ENCODE measurements around the gene JUNB.

The JUNB gene

GRCh38 chr19:12764698-12765097 lies 26.6 kb upstream of the JUNB start:
- no peak for DNase-seq (ENCODE audit: low spot score in 2 of 2)
- H3K4me1 ChIP-seq: no peaks in the 10 kb centered on the region
- H3K36me3 ChIP-seq (replicated peaks): peaks cover 11% of the 10 kb centered on the region; the same call in 1 of the 2 replicates
- in situ Hi-C loops (cut with MboI; ENCODE audit: low sequenced_read_pairs): no loop called here
- no peaks in the 10 kb centered on the region for H3K27me3 ChIP-seq (ENCODE audit: low read depth)
- H3K4me3 ChIP-seq: no peak overlapping the region
- H3K9me3 ChIP-seq: no peaks in the 10 kb centered on the region

DNA sequence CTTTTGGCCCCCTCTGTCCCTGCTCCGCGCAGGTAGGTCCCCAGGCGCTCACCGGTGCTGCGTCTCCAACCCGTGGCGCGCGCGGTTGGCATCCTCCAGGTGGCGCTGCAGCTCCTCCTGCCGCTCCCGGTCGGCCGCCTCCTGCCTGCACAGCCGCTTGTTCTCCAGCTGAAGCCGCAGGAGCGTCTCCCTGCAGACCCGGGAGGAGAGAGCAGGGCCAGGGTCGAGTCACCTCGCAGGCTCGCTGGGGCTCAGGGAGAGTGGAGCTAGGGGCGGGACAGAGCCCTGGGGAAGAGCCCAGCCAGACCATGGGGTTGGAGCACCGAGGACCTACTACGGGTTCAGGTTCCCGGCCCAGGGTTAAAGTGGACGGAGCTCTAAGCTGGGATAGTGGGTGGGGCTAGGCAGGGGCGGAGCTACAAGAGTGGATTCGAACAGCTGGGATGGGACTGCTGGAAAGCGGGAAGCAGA lies 25.2 kb upstream of the JUNB start:
- Histone ChIP-seq H3K4me1 (no peaks in the 10 kb centered on the region), H3K9me3 (no peaks in the 10 kb centered on the region), H3K27me3 (ENCODE audit: low read depth) (no peaks in the 10 kb centered on the region), H3K36me3 (replicated peaks) (peaks cover 11% of the 10 kb centered on the region), H3K4me3 (no peak overlapping the region)
- in situ Hi-C loops (cut with MboI; ENCODE audit: low sequenced_read_pairs): no loop called here
- DNase-seq (ENCODE audit: low spot score in 2 of 2): no peak

- H3K9me3 ChIP-seq: no peaks in the 10 kb centered on the region
- DNase-seq (ENCODE audit: low spot score in 2 of 2): no peak
- in situ Hi-C loops (cut with MboI; ENCODE audit: low sequenced_read_pairs): no loop called here
- H3K27me3 ChIP-seq (ENCODE audit: low read depth): no peaks in the 10 kb centered on the region
- no peaks in the 10 kb centered on the region for H3K4me1 ChIP-seq
- peaks cover 11% of the 10 kb centered on the region for H3K36me3 ChIP-seq (replicated peaks)
- no peak overlapping the region for H3K4me3 ChIP-seq
These were observed 24.1 kb upstream of the JUNB start for GRCh38 chr19:12767150-12767549.

- H3K4me3 ChIP-seq: no peak overlapping the region
- in situ Hi-C loops (cut with MboI; ENCODE audit: low sequenced_read_pairs): no loop called here
- no peaks in the 10 kb centered on the region for H3K9me3 ChIP-seq
- no peaks in the 10 kb centered on the region for H3K27me3 ChIP-seq (ENCODE audit: low read depth)
- no peak for DNase-seq (ENCODE audit: low spot score in 2 of 2)
- H3K36me3 ChIP-seq (replicated peaks): peaks cover 10% of the 10 kb centered on the region
- H3K4me1 ChIP-seq: no peaks in the 10 kb centered on the region
These were observed 23.6 kb upstream of the JUNB start for GRCh38 chr19:12767666-12768065.

DNA sequence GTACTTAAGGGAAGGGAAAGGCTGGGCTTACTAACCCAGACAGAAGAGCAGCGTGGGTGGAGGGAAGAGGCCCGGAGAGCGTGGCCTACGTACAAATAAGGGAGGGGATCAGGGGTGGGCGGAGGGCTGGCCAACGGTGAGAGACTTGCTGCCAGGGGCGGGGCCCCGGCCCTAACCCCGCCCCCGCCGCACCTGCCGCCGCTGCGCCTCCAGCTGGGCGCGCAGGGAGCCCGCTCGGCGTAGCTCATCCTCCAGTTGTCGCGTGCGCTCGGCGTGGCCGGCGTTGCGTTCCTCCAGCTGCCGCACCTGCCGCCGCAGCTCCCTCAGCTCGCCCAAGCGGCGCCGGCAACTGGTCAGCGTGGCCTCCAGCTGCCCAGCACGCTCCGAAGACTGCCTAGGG lies 21.6 kb upstream of the JUNB start:
- in situ Hi-C loops (cut with MboI; ENCODE audit: low sequenced_read_pairs): no loop called here
- Histone ChIP-seq H3K36me3 (replicated peaks) (peaks cover 6% of the 10 kb centered on the region; the same call in 1 of the 2 replicates), H3K4me1 (no peaks in the 10 kb centered on the region), H3K4me3 (no peak overlapping the region), H3K27me3 (ENCODE audit: low read depth) (no peaks in the 10 kb centered on the region), H3K9me3 (no peaks in the 10 kb centered on the region)
- no peak for DNase-seq (ENCODE audit: low spot score in 2 of 2)

- Histone ChIP-seq H3K4me1 (no peaks in the 10 kb centered on the region; the same call in 1 of the 2 replicates), H3K9me3 (no peaks in the 10 kb centered on the region), H3K4me3 (no peak overlapping the region), H3K27me3 (ENCODE audit: low read depth) (no peaks in the 10 kb centered on the region), H3K36me3 (replicated peaks) (peaks cover 6% of the 10 kb centered on the region; the same call in 1 of the 2 replicates)
- in situ Hi-C loops (cut with MboI; ENCODE audit: low sequenced_read_pairs): no loop called here
- no peak for DNase-seq (ENCODE audit: low spot score in 2 of 2)
These were observed 20.4 kb upstream of the JUNB start for GRCh38 chr19:12770922-12771321.

GRCh38 chr19:12772323-12772722 lies 19.0 kb upstream of the JUNB start:
- in situ Hi-C loops (cut with MboI; ENCODE audit: low sequenced_read_pairs): no loop called here
- Histone ChIP-seq H3K4me3 (no peak overlapping the region), H3K9me3 (no peaks in the 10 kb centered on the region), H3K27me3 (ENCODE audit: low read depth) (no peaks in the 10 kb centered on the region), H3K4me1 (peaks cover 2% of the 10 kb centered on the region), H3K36me3 (replicated peaks) (peaks cover 3% of the 10 kb centered on the region; the same call in 1 of the 2 replicates)
- DNase-seq (ENCODE audit: low spot score in 2 of 2): no peak

GRCh38 chr19:12773571-12773970 lies 17.7 kb upstream of the JUNB start:
- Histone ChIP-seq H3K36me3 (replicated peaks) (peaks cover 3% of the 10 kb centered on the region; the same call in 1 of the 2 replicates), H3K4me3 (no peak overlapping the region), H3K4me1 (peaks cover 8% of the 10 kb centered on the region), H3K27me3 (ENCODE audit: low read depth) (no peaks in the 10 kb centered on the region), H3K9me3 (no peaks in the 10 kb centered on the region)
- DNase-seq (ENCODE audit: low spot score in 2 of 2): no peak
- in situ Hi-C loops (cut with MboI; ENCODE audit: low sequenced_read_pairs): no loop called here

- DNase-seq (ENCODE audit: low spot score in 2 of 2): peak in 1 of 2 experiments; percentile 43
- no peaks in the 10 kb centered on the region for H3K9me3 ChIP-seq
- in situ Hi-C loops (cut with MboI; ENCODE audit: low sequenced_read_pairs): no loop called here
- H3K27me3 ChIP-seq (ENCODE audit: low read depth): no peaks in the 10 kb centered on the region
- H3K4me3 ChIP-seq: peak within 1 kb of the TSS; percentile 73
- H3K36me3 ChIP-seq (replicated peaks): peaks cover 3% of the 10 kb centered on the region; the same call in 1 of the 2 replicates
- H3K4me1 ChIP-seq: peaks cover 13% of the 10 kb centered on the region
These were observed 16.4 kb upstream of the JUNB start, which contains the start of gene HOOK2 for GRCh38 chr19:12774588-12775555. Gene HOOK2 (minus strand): TSS chr19:12775552. CDS start chr19:12775449, 103 bp downstream.

DNA sequence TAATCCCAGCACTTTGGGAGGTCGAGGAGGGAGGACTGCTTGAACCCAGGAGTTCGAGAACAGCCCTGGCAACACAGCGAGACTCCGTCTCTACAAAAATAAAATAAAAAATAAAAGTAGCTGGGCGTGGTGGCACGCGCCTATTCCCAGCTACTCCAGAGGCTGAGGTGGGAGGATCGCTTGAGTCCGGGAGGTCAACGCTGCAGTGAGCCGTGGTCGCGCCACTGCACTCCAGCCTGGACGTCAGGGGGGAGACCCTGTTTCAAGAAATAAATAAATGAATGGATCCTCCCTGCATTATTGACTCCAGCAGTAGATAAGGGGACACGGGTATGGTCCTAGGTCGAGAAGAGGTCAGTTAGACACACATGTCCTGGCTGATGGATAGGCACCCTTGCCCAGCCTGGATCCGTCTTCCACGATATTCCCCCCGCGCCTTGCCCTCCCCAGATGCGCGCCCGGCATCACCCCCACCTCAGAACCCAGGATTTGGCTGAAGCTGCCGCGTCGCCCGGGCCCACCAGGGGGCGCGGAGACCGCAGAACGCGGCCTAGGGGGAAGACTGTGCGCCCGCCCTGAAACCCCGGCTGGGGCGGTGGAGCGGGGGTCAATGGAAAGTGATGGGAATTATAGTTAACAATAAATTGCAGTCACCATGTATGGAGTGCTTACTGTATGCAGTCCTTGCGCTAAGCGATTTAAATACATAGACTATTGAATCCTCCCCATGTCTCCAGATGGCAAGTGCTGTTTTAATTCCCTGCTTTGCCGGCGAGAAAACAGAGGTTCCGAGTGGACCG lies 13.9 kb upstream of the JUNB start:
- DNase-seq (ENCODE audit: low spot score in 2 of 2): peak; percentile 69 to 91
- in situ Hi-C loops (cut with MboI; ENCODE audit: low sequenced_read_pairs): no loop called here
- Histone ChIP-seq H3K4me3 (peak overlapping the region; percentile 39), H3K36me3 (replicated peaks) (0 out of 2 replicates have a peak, but pooled peaks cover 3% of the 10 kb centered on the region), H3K4me1 (peaks cover 13% of the 10 kb centered on the region), H3K27me3 (ENCODE audit: low read depth) (no peaks in the 10 kb centered on the region), H3K9me3 (no peaks in the 10 kb centered on the region)

GRCh38 chr19:12778017-12778904 lies 13.0 kb upstream of the JUNB start:
- Histone ChIP-seq H3K9me3 (no peaks in the 10 kb centered on the region), H3K4me3 (peak overlapping the region; percentile 39), H3K4me1 (peaks cover 18% of the 10 kb centered on the region), H3K27me3 (ENCODE audit: low read depth) (no peaks in the 10 kb centered on the region), H3K36me3 (replicated peaks) (0 out of 2 replicates have a peak, but pooled peaks cover 3% of the 10 kb centered on the region)
- DNase-seq (ENCODE audit: low spot score in 2 of 2): peak in 1 of 2 experiments; percentile 79
- in situ Hi-C loops (cut with MboI; ENCODE audit: low sequenced_read_pairs): no loop called here

- H3K9me3 ChIP-seq: no peaks in the 10 kb centered on the region
- no peak for DNase-seq (ENCODE audit: low spot score in 2 of 2)
- H3K4me3 ChIP-seq: peak overlapping the region; percentile 39; the same call in 1 of the 2 replicates
- in situ Hi-C loops (cut with MboI; ENCODE audit: low sequenced_read_pairs): no loop called here
- H3K27me3 ChIP-seq (ENCODE audit: low read depth): no peaks in the 10 kb centered on the region
- 0 out of 2 replicates have a peak, but pooled peaks cover 3% of the 10 kb centered on the region for H3K36me3 ChIP-seq (replicated peaks)
- H3K4me1 ChIP-seq: peaks cover 21% of the 10 kb centered on the region
These were observed 12.5 kb upstream of the JUNB start for GRCh38 chr19:12778905-12779161.
